IMR-90 (cell line): ENCODE data around the gene HMOX2. TPM values are rescaled to one million over a fixed set of nuclear protein-coding genes. Genes with fewer than 3 reads are reported as not detected.

Source experiments
- ATAC-seq: fragments of 200-7000 bp; cut with Tn5 transposase; 2 replicates; pipeline ENCODE4 v1.9.1; 2020; ENCODE audit warnings: low read depth, mild to moderate bottlenecking, moderate library complexity
- BruUV-seq: library from RNA; stranded (reverse); fragments of 400-500 nt; replicated peaks from 2 replicates; lab custom pipeline; 2021; lab: Mats Ljungman, UMichigan
- CTCF ChIA-PET: fragments of 300-600 bp; formaldehyde crosslinking; extraction: SDS; loops from one replicate; lab custom pipeline; 2021; ENCODE audit warnings: antibody characterized with exemption; lab: Yijun Ruan, JAX
- POLR2A ChIA-PET: fragments of 300-600 bp; sonication (Branson Sonifier 250); formaldehyde crosslinking; loops from one replicate; lab custom pipeline; 2022; ENCODE audit warnings: antibody characterized with exemption; ENCODE audit not compliant: unreplicated experiment; lab: Charles Lee
- DNase-seq: peaks from one replicate; pipeline ENCODE4 v3.0.0; 2013
- H2AFZ ChIP-seq: replicated peaks from 2 replicates; pipeline ENCODE3; 2013; ENCODE audit warnings: low read length, mild to moderate bottlenecking; ENCODE audit not compliant: poor library complexity
- H2AK5ac ChIP-seq: 2 replicates; pipeline ENCODE4 v1.6.1; 2013; ENCODE audit warnings: low read depth, low read length, inconsistent platforms
- H2AK9ac ChIP-seq: replicated peaks from 2 replicates; pipeline ENCODE3; 2013; ENCODE audit warnings: mild to moderate bottlenecking, low read depth, low read length, moderate library complexity; ENCODE audit not compliant: poor library complexity
- H2BK120ac ChIP-seq: 2 replicates; pipeline ENCODE4 v1.6.1; 2013; ENCODE audit warnings: low read depth, low read length, inconsistent platforms
- H2BK15ac ChIP-seq: 3 replicates; pipeline ENCODE4 v1.6.1; 2013; ENCODE audit warnings: low read depth, low read length, inconsistent platforms
- H2BK20ac ChIP-seq: 2 replicates; pipeline ENCODE4 v1.6.1; 2013; ENCODE audit warnings: low read depth, mild to moderate bottlenecking, inconsistent platforms, low read length, moderate library complexity
- H2BK5ac ChIP-seq: 2 replicates; pipeline ENCODE4 v1.6.1; 2013; ENCODE audit warnings: mild to moderate bottlenecking, low read depth, low read length, inconsistent platforms; ENCODE audit not compliant: poor library complexity, severe bottlenecking
- H3K14ac ChIP-seq: replicated peaks from 2 replicates; pipeline ENCODE4 v1.6.1; 2013; ENCODE audit warnings: low read depth, low read length, inconsistent platforms
- H3K18ac ChIP-seq: 2 replicates; pipeline ENCODE4 v1.6.1; 2013; ENCODE audit warnings: low read depth, low read length, control low read depth
- H3K23ac ChIP-seq: 2 replicates; pipeline ENCODE4 v1.6.1; 2013; ENCODE audit warnings: low read depth, low read length, inconsistent platforms
- H3K27ac ChIP-seq: 2 replicates; pipeline ENCODE4 v1.5.1; 2013; ENCODE audit warnings: mild to moderate bottlenecking, control low read depth, low read length; ENCODE audit not compliant: insufficient read depth
- H3K27me3 ChIP-seq: 2 replicates; pipeline ENCODE4 v1.6.1; 2013; ENCODE audit warnings: low read length; ENCODE audit not compliant: control insufficient read depth, insufficient read depth
- H3K36me3 ChIP-seq: 2 replicates; pipeline ENCODE4 v1.6.1; 2013; ENCODE audit warnings: low read length, mixed read lengths; ENCODE audit not compliant: control insufficient read depth, insufficient read depth
- H3K4ac ChIP-seq: 2 replicates; pipeline ENCODE4 v1.6.1; 2013; ENCODE audit warnings: low read depth, low read length, inconsistent platforms
- H3K4me1 ChIP-seq: 2 replicates; pipeline ENCODE4 v1.6.1; 2013; ENCODE audit warnings: low read length, mixed read lengths; ENCODE audit not compliant: control insufficient read depth, insufficient read depth
- H3K4me2 ChIP-seq: 2 replicates; pipeline ENCODE4 v1.6.1; 2013; ENCODE audit warnings: low read depth, mild to moderate bottlenecking, control low read depth, low read length, moderate library complexity
- H3K4me3 ChIP-seq: 2 replicates; pipeline ENCODE4 v1.5.1; 2013; ENCODE audit warnings: low read depth, mild to moderate bottlenecking, control low read depth, low read length, moderate library complexity; ENCODE audit not compliant: insufficient read depth
- H3K56ac ChIP-seq: 2 replicates; pipeline ENCODE4 v1.6.1; 2013; ENCODE audit warnings: low read length, inconsistent platforms; ENCODE audit not compliant: insufficient read depth; ENCODE audit errors: extremely low read depth
- H3K79me1 ChIP-seq, 2 experiments: 2 replicates each; pipeline ENCODE4 v1.6.1; 2013; ENCODE audit warnings: low read length in 2 of 2, inconsistent platforms in 1 of 2, low read depth in 1 of 2
- H3K9ac ChIP-seq: 2 replicates; pipeline ENCODE4 v1.6.1; 2013; ENCODE audit warnings: low read depth, low read length, control low read depth
- H3K9me1 ChIP-seq: 2 replicates; pipeline ENCODE4 v1.6.1; 2013; ENCODE audit warnings: low read length, inconsistent platforms; ENCODE audit not compliant: insufficient read depth
- H3K9me3 ChIP-seq: 2 replicates; pipeline ENCODE4 v1.6.1; 2013; ENCODE audit warnings: low read length; ENCODE audit not compliant: control insufficient read depth, insufficient read depth
- H4K20me1 ChIP-seq: 2 replicates; pipeline ENCODE4 v1.6.1; 2013; ENCODE audit warnings: low read length, inconsistent platforms; ENCODE audit not compliant: insufficient read depth
- H4K5ac ChIP-seq: 2 replicates; pipeline ENCODE4 v1.6.1; 2013; ENCODE audit warnings: mild to moderate bottlenecking, low read depth, low read length, control low read depth
- H4K8ac ChIP-seq, 2 experiments: 2 replicates each; pipeline ENCODE4 v1.6.1; 2013; ENCODE audit warnings: low read depth in 2 of 2, low read length in 2 of 2, control low read depth in 1 of 2, inconsistent platforms in 1 of 2
- H4K91ac ChIP-seq: 2 replicates; pipeline ENCODE4 v1.6.1; 2013; ENCODE audit warnings: low read depth, low read length, inconsistent platforms; ENCODE audit not compliant: insufficient read depth
- BHLHE40 ChIP-seq: fragments of 150-350 bp; IDR thresholded peaks from 2 replicates; pipeline ENCODE4 v1.6.1; 2016; ENCODE audit warnings: mild to moderate bottlenecking, low read depth, low read length
- CEBPB ChIP-seq: IDR thresholded peaks from 2 replicates; pipeline ENCODE4 v1.6.1; 2012; ENCODE audit warnings: low read depth, low read length, improper control_type of control experiment
- CTCF ChIP-seq: conservative IDR thresholded peaks from 2 replicates; pipeline ENCODE4 v1.5.1; 2012; ENCODE audit warnings: mild to moderate bottlenecking, low read depth, low read length, improper control_type of control experiment
- ELK1 ChIP-seq: fragments of 150-350 bp; IDR thresholded peaks from 2 replicates; pipeline ENCODE4 v1.6.1; 2016; ENCODE audit warnings: low read depth, mild to moderate bottlenecking, low read length, moderate library complexity, borderline replicate concordance
- FOS ChIP-seq: fragments of 150-350 bp; IDR thresholded peaks from 2 replicates; pipeline ENCODE4 v1.6.1; 2016; ENCODE audit warnings: low read depth, low read length
- MAFK ChIP-seq: IDR thresholded peaks from 2 replicates; pipeline ENCODE4 v1.6.1; 2012; ENCODE audit warnings: low read depth, low read length, improper control_type of control experiment
- MAZ ChIP-seq: IDR thresholded peaks from 2 replicates; pipeline ENCODE4 v1.6.1; 2012; ENCODE audit warnings: low read depth, mild to moderate bottlenecking, low read length, improper control_type of control experiment, moderate library complexity, borderline replicate concordance
- MXI1 ChIP-seq: IDR thresholded peaks from 2 replicates; pipeline ENCODE4 v1.6.1; 2012; ENCODE audit warnings: low read depth, mild to moderate bottlenecking, low read length, moderate library complexity, borderline replicate concordance
- NFE2L2 ChIP-seq: fragments of 150-350 bp; IDR thresholded peaks from 2 replicates; pipeline ENCODE4 v1.6.1; 2016; ENCODE audit warnings: low read depth, mild to moderate bottlenecking, low read length
- POLR2A ChIP-seq: IDR thresholded peaks from 2 replicates; pipeline ENCODE4 v1.6.1; 2012; ENCODE audit warnings: mild to moderate bottlenecking, low read depth, low read length
- RCOR1 ChIP-seq: IDR thresholded peaks from 2 replicates; pipeline ENCODE4 v1.6.1; 2012; ENCODE audit warnings: mild to moderate bottlenecking, low read length, improper control_type of control experiment; ENCODE audit not compliant: insufficient replicate concordance
- RFX5 ChIP-seq: IDR thresholded peaks from 2 replicates; pipeline ENCODE4 v1.8.0; 2012; ENCODE audit warnings: low read depth, mild to moderate bottlenecking, low read length, moderate library complexity
- SMC3 ChIP-seq: fragments of 150-350 bp; IDR thresholded peaks from 2 replicates; pipeline ENCODE4 v1.6.1; 2016; ENCODE audit warnings: low read depth, mild to moderate bottlenecking, antibody characterized with exemption, low read length, moderate library complexity
- WGBS, 2 experiments: methylation state at CpG; one replicate each; pipeline versions ENCODE4 v1.1.5 to v1.1.7; 2013; ENCODE audit warnings: missing lambda C conversion rate in 2 of 2; ENCODE audit not compliant: insufficient read length in 1 of 2; ENCODE audit errors: extremely low coverage in 2 of 2; 5-methylcytosine and 5-hydroxymethylcytosine counted together
- dilution Hi-C: fragments of 300-500 bp; cut with HindIII; formaldehyde crosslinking; loops from one replicate; pipeline ENCODE4 v1.14.3; 2018; ENCODE audit warnings: low sequenced_read_pairs; ENCODE audit not compliant: unreplicated experiment
- in situ Hi-C: fragments of 300-500 bp; cut with MboI; formaldehyde crosslinking; loops from 3 replicates; pipeline ENCODE4 v1.14.3; 2019; ENCODE audit warnings: low sequenced_read_pairs, inconsistent platforms, mixed read lengths
- intact Hi-C: fragments of 100-400 bp; cut with micrococcal nuclease; formaldehyde crosslinking; loops from 2 replicates; pipeline ENCODE4 v1.10.0; 2022
- polyA plus RNA-seq, 3 experiments: library from polyadenylated mRNA; depleted of rRNA; stranded (reverse); fragments of >200 nt; gene quantifications; 2 replicates each; pipeline ENCODE4 v1.2.3, GENCODE V29; 2012; ENCODE audit warnings: low replicate concordance in 1 of 3
- total RNA-seq: library from RNA; depleted of rRNA; stranded (reverse); fragments of >200 nt; gene quantifications from 2 replicates; pipeline ENCODE4 v1.2.3, GENCODE V29; 2012

HMOX2 gene
- total and polyA plus RNA-seq, 2 of the 4 experiments (the other 2 are of a cell fraction), result 93.9 to 98.8 TPM

- no peak for TF ChIP-seq MAFK
Observed at GRCh38 chr16:4507588-4508345, 31.6 kb downstream of the HMOX2 start (continued).

GRCh38 chr16:4508806-4509205 is 32.6 kb downstream of the HMOX2 start:
- Histone ChIP-seq H2BK15ac (no peak overlapping the region), H3K4me1 (no peaks in the 10 kb centered on the region), H2BK120ac (no peak overlapping the region), H3K56ac (no peak overlapping the region), H3K9ac (no peak overlapping the region), H3K79me1 (peaks cover 0 to 49% of the 10 kb centered on the region in 2 experiments), H4K91ac (no peak overlapping the region), H2AFZ (no peak overlapping the region), H3K4me2 (no peak overlapping the region), H2AK5ac (no peak overlapping the region), H3K4me3 (no peak overlapping the region), H3K9me1 (peaks cover 3% of the 10 kb centered on the region; the same call in 1 of the 2 replicates), H3K4ac (no peak overlapping the region), H3K9me3 (no peaks in the 10 kb centered on the region), H4K8ac (no peak overlapping the region), H3K27ac (no peak overlapping the region), H3K27me3 (no peaks in the 10 kb centered on the region), H3K18ac (no peak overlapping the region), H2BK5ac (no peak overlapping the region), H3K23ac (no peak overlapping the region), H2AK9ac (no peak overlapping the region), H3K36me3 (peaks cover 59% of the 10 kb centered on the region), H4K5ac (no peak overlapping the region), H4K20me1 (peaks cover 13% of the 10 kb centered on the region), H2BK20ac (no peak overlapping the region), H3K14ac (no peak overlapping the region)
- intact Hi-C loops (no loop called here), in situ Hi-C loops (loop anchor here (25.0 kb wide), 1 partner anchor 453 kb away; the partner anchor contains the start of gene SEC14L5), dilution Hi-C loops (no loop called here)
- POLR2A ChIA-PET, result no interaction called here
- no peak for DNase-seq
- no CpG with 5 or more reads among the region's 3 CpGs for WGBS, 2 experiments
- no peak for ATAC-seq
- no TSS peak for BruUV-seq
- CTCF ChIA-PET, result no interaction called here
- TF ChIP-seq MXI1, result no peak
- TF ChIP-seq RFX5, result no peak
- TF ChIP-seq MAFK, result no peak
- no peak for TF ChIP-seq SMC3
- no peak for TF ChIP-seq CTCF
- no peak for TF ChIP-seq BHLHE40
- TF ChIP-seq POLR2A, result no peak
- no peak for TF ChIP-seq ELK1
- TF ChIP-seq RCOR1, result no peak
- TF ChIP-seq NFE2L2, result no peak
- no peak for TF ChIP-seq MAZ
- no peak for TF ChIP-seq FOS
- TF ChIP-seq CEBPB, result no peak
